NCI-H128 (cell line): Measurements from ENCODE around the gene HMGN4.

Experiments
- DNase-seq: peaks from one replicate; lab custom pipeline; 2025; ENCODE audit not compliant: unreplicated experiment; lab: John Stamatoyannopoulos, UW

The HMGN4 gene

GRCh38 chr6:26550250-26550993 is 12.3 kb downstream of the HMGN4 start:
- peak; percentile 21 for DNase-seq

DNA sequence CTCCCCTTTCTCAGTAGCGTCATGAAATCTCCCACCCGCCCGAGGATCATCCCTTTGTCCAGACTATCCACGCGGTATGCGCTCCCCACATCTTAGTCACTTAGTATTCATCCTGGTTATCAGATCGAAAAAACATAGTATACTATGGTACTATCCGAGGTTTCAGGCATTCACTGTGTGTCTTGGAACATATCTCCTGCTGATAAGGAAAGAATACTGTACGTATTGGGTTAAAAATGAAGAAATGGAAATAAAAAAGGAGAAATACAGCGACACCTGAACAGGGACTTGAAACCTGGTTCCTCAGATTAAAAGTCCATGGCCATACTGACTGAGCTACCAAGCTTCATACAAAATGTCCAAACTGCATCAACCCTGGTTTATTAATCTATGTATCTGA is 14.0 kb downstream of the HMGN4 start:
- no peak for DNase-seq

DNA sequence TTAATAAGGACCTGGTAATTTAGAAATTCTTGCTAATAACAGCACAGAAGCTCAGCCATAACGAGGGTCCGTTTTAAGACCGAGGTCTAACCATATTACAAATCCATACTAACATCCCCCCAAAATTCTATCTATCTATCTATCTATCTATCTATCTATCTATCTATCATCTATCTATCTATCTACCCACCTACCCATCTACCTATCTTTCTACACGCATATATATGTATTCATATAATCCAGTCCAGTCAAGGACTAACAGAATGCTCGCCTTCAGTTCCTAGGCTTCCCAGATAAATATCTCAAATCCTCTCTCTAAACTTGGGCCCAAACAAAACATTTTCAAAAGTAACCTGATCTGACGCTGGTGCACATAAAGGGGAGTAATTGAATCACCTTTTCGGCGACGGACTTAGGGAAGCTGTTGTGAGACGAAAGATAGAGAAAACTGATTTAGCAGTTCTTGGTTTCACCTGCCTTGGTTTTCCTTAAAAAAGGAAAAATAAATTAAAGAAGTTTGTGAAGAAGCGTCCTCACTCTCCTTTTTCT is 14.5 kb downstream of the HMGN4 start:
- DNase-seq: no peak

DNA sequence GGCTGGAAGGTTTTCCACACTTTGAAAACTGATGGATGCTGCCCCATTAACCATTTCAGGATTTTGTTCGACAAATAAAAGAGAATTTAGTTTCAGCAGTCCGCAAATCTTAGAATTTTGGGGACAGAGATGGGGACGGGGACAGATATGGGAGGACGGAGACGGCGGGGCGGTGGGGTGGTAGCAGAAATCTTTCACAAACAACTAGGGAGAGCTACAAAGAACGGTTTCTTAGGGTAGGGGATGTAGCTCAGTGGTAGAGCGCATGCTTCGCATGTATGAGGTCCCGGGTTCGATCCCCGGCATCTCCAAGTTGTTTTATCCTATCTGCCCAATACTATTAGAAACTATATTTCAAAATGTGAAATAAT is 15.1 kb downstream of the HMGN4 start:
- peak; percentile 37 for DNase-seq

- DNase-seq: peak; percentile 51
Measured at GRCh38 chr6:26553635-26554446, 15.7 kb downstream of the HMGN4 start.

DNA sequence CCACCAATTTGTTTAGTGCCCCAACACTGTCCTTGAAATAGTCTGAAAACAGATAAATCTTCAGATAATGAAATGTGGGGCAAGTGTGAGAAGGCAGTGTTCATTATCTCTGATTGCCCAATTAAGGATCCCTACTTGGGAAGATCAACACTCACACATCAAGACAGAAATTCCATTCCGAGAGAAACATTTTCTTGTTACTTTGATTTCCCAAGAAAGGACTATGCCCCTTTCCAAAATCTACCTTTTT is 16.2 kb downstream of the HMGN4 start:
- DNase-seq: no peak

GRCh38 chr6:26554697-26555504 is 16.7 kb downstream of the HMGN4 start:
- no peak for DNase-seq

GRCh38 chr6:26555505-26556262 is 17.5 kb downstream of the HMGN4 start:
- no peak for DNase-seq

- no peak for DNase-seq
Measured at GRCh38 chr6:26556263-26557070, 18.3 kb downstream of the HMGN4 start.

- no peak for DNase-seq
Measured at GRCh38 chr6:26561533-26562466, 23.6 kb downstream of the HMGN4 start.

GRCh38 chr6:26563488-26563887 is 25.3 kb downstream of the HMGN4 start:
- DNase-seq: no peak

DNA sequence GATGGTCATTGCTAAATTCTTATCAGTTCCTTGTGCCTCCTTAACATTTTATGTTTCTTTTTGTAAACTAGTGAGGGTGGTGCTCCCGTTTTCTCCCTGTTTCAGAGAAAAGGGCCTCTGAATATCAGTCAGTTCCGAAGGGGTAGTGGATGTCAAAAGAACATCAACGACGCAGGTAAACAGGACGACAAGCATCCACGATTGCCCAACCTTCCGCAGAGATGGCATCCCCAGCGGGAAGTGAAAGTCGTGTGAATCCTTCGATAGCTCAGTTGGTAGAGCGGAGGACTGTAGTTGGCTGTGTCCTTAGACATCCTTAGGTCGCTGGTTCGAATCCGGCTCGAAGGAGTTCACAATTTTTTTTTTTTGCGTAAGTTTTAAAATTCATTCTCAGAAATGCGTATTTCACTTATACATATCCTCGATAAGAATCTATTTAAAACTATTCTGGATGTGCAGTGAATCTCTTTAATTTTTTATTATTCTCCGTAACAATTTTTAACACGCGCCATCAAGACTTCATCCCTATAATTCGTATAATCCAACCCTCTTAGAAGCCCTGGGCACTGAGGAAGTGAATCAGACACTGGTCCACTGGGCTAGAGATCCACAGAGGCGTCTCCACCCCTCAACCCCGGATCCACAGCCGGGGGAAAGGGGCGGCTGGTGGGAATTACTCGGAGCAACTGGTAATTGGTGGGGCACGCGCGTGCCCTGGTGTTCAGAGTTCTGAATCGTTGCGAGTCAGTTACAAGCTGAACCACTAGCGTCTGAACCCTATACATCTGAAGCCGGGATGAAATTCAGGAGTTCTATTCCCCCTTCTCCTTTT is 30.7 kb downstream of the HMGN4 start:
- DNase-seq: peak; percentile 53

GRCh38 chr6:26569433-26569764 is 31.2 kb downstream of the HMGN4 start:
- no peak for DNase-seq

DNA sequence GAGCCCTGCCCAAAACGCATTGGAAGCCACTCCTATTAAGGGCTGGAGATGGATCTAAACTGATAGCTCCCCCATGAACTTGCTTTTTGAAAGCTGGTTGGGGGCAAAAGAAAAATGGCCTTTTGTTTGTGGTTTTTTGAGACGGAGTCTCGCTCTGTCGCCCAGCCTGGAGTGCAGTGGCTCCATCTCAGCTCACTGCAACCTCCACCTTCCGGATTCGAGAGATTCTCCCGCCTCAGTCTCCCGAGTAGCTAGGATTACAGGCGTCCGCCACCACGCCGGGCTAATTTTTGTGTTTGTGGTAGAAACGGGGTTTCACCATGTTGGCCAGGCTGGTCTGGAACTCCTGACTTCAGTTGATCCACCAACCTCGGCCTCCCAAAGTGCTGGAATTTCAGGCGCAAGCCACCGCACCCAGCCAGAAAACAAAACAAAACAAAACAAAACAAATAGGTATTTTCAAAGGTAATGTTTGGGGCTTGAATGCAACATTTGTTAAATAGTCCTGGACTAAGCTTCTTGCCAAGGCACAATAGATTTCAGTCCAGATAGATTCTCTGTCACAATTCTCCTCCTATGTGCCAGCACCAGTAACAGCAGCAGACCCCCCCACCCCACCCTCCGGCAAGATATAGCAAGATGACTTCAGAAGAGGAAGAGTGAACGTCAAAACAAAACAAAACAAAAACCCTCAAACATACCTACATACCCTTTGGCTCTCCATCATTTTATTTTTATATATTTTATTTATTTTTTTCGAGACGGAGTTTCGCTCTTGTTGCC is 32.1 kb downstream of the HMGN4 start:
- no peak for DNase-seq

DNA sequence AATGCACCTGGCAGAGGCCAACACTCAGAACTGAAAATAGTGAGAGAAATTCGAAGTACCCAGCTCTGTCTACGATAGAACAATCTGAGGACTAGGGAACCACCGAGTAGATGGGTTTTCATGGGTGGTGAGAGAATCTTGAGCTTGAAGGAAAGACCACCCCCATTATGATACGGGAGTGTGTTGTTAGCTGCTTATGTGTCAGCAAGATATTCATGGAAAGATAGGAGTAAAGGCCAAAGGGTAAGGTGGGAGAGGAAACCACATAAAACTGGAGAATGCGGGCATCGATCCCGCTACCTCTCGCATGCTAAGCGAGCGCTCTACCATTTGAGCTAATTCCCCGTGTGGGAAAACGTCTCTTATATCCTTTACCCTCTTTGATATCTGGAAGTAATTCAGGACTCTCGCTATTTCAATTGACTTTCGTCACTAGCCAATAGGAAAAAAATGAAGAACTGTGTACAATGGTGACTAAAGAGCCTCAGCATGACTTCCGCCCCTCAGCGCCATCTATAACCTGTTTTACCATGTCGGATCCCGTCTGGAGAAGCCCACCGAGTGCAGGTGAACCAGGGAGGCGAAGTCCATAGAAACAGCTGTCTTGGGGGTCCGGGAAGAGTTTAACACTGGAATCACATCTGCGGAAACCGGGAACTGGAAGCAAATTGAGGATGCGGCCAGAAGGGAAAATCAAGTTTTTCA is 33.6 kb downstream of the HMGN4 start:
- DNase-seq: no peak

- no peak for DNase-seq
Measured at GRCh38 chr6:26575494-26575939, 37.4 kb downstream of the HMGN4 start.

GRCh38 chr6:26576407-26576843 is 38.3 kb downstream of the HMGN4 start:
- no peak for DNase-seq
